Trophoblast cell (in vitro differentiated cells and primary cell): ENCODE data around the gene RARB.

Source experiments
- DNase-seq, 2 donors: peaks; one replicate each; pipeline ENCODE4 v3.0.0-alpha.2; 2016
- H2AFZ ChIP-seq: 2 replicates; pipeline ENCODE4 v1.6.1; 2013; ENCODE audit warnings: low read length, moderate library complexity, mild to moderate bottlenecking; ENCODE audit not compliant: insufficient read depth, poor library complexity
- H2AK5ac ChIP-seq: 2 replicates; pipeline ENCODE4 v1.6.1; 2013; ENCODE audit warnings: mild to moderate bottlenecking, low read length
- H2BK120ac ChIP-seq: 2 replicates; pipeline ENCODE4 v1.6.1; 2013; ENCODE audit warnings: low read length, mild to moderate bottlenecking, moderate library complexity; ENCODE audit not compliant: insufficient read depth, poor library complexity
- H2BK12ac ChIP-seq: 2 replicates; pipeline ENCODE4 v1.6.1; 2013; ENCODE audit warnings: mild to moderate bottlenecking, low read length, moderate library complexity
- H2BK5ac ChIP-seq: 2 replicates; pipeline ENCODE4 v1.6.1; 2013; ENCODE audit warnings: low read length, low read depth, moderate library complexity, mild to moderate bottlenecking; ENCODE audit not compliant: poor library complexity
- H3K14ac ChIP-seq: 2 replicates; pipeline ENCODE4 v1.6.1; 2013; ENCODE audit warnings: mild to moderate bottlenecking, low read length
- H3K18ac ChIP-seq: 2 replicates; pipeline ENCODE4 v1.6.1; 2013; ENCODE audit warnings: mild to moderate bottlenecking, low read length
- H3K23ac ChIP-seq: 2 replicates; pipeline ENCODE4 v1.6.1; 2013; ENCODE audit warnings: low read length
- H3K27ac ChIP-seq: 2 replicates; pipeline ENCODE4 v1.5.1; 2013; ENCODE audit warnings: low read depth, mild to moderate bottlenecking, inconsistent platforms, low read length, moderate library complexity
- H3K27me3 ChIP-seq: 2 replicates; pipeline ENCODE4 v1.6.1; 2013; ENCODE audit warnings: inconsistent platforms, mild to moderate bottlenecking, low read length, moderate library complexity; ENCODE audit not compliant: insufficient read depth
- H3K36me3 ChIP-seq, 2 experiments: 1 replicate in 1 of 2; 2 replicates in 1 of 2; pipeline ENCODE4 v1.6.1; 2013; ENCODE audit warnings: low read length in 2 of 2, mild to moderate bottlenecking in 2 of 2, moderate library complexity in 1 of 2; ENCODE audit not compliant: insufficient read depth in 2 of 2, control insufficient read depth in 1 of 2
- H3K4ac ChIP-seq: 2 replicates; pipeline ENCODE4 v1.6.1; 2013; ENCODE audit warnings: low read depth, mild to moderate bottlenecking, low read length, moderate library complexity
- H3K4me1 ChIP-seq, 2 experiments: 1 replicate in 1 of 2; 2 replicates in 1 of 2; pipeline ENCODE4 v1.6.1; 2013; ENCODE audit warnings: low read length in 2 of 2, mild to moderate bottlenecking in 2 of 2, moderate library complexity in 1 of 2; ENCODE audit not compliant: insufficient read depth in 2 of 2, control insufficient read depth in 1 of 2
- H3K4me2 ChIP-seq: 2 replicates; pipeline ENCODE4 v1.6.1; 2013; ENCODE audit warnings: inconsistent platforms, mild to moderate bottlenecking, low read length, moderate library complexity
- H3K4me3 ChIP-seq: 2 replicates; pipeline ENCODE4 v1.5.1; 2013; ENCODE audit warnings: mild to moderate bottlenecking, low read depth, low read length, inconsistent platforms
- H3K79me1 ChIP-seq: one replicate; pipeline ENCODE4 v1.6.1; 2013; ENCODE audit warnings: low read length
- H3K79me2 ChIP-seq: 2 replicates; pipeline ENCODE4 v1.6.1; 2013; ENCODE audit warnings: low read length, mild to moderate bottlenecking; ENCODE audit not compliant: control insufficient read depth, insufficient read depth, poor library complexity
- H3K9ac ChIP-seq: 2 replicates; pipeline ENCODE4 v1.6.1; 2013; ENCODE audit warnings: mild to moderate bottlenecking, low read length
- H3K9me3 ChIP-seq: 2 replicates; pipeline ENCODE4 v1.6.1; 2013; ENCODE audit warnings: low read depth, mild to moderate bottlenecking, control low read depth, inconsistent platforms, low read length; ENCODE audit not compliant: insufficient read depth
- H4K12ac ChIP-seq: 2 replicates; pipeline ENCODE4 v1.6.1; 2013; ENCODE audit warnings: low read depth, mild to moderate bottlenecking, low read length, moderate library complexity
- H4K8ac ChIP-seq: 2 replicates; pipeline ENCODE4 v1.6.1; 2013; ENCODE audit warnings: low read depth, mild to moderate bottlenecking, low read length, moderate library complexity
- H4K91ac ChIP-seq: one replicate; pipeline ENCODE4 v1.6.1; 2013; ENCODE audit warnings: low read depth, mild to moderate bottlenecking, low read length, moderate library complexity
- WGBS: extraction: QIAGEN DNeasy Blood & Tissue Kit; methylation state at CpG from one replicate; pipeline ENCODE4 v1.1.7; 2013; ENCODE audit warnings: missing lambda C conversion rate; ENCODE audit not compliant: insufficient read length, insufficient coverage; ENCODE audit errors: extremely low coverage; 5-methylcytosine and 5-hydroxymethylcytosine counted together

The RARB gene

GRCh38 chr3:25566358-25566920 is 138.4 kb downstream of the RARB start:
- WGBS, result no CpG with 5 or more reads among the region's 5 CpGs

GRCh38 chr3:25567388-25567787 is 139.3 kb downstream of the RARB start:
- Histone ChIP-seq H3K23ac (no peak overlapping the region), H3K4me2 (no peak overlapping the region), H3K4me1 (no peaks in the 10 kb centered on the region), H3K9me3 (no peaks in the 10 kb centered on the region), H3K4ac (no peak overlapping the region), H2AFZ (no peak overlapping the region), H2BK5ac (no peak overlapping the region), H2BK12ac (no peak overlapping the region), H3K18ac (no peak overlapping the region), H3K4me3 (no peak overlapping the region), H3K79me2 (no peaks in the 10 kb centered on the region), H4K8ac (no peak overlapping the region), H3K36me3 (peaks cover 7 to 9% of the 10 kb centered on the region in 2 experiments), H3K27ac (no peak overlapping the region), H3K9ac (no peak overlapping the region), H2AK5ac (no peak overlapping the region), H3K27me3 (no peaks in the 10 kb centered on the region), H3K14ac (no peak overlapping the region), H2BK120ac (no peak overlapping the region), H4K12ac (no peak overlapping the region), H4K91ac (no peak overlapping the region), H3K79me1 (no peaks in the 10 kb centered on the region)
- DNase-seq, result no peak
- no CpG with 5 or more reads among the region's 10 CpGs for WGBS

More at GRCh38 chr3:25566358-25566920, 138.4 kb downstream of the RARB start:
- Histone ChIP-seq H3K27ac (no peak overlapping the region), H3K4me3 (no peak overlapping the region), H4K91ac (no peak overlapping the region), H4K8ac (no peak overlapping the region), H3K18ac (no peak overlapping the region), H3K14ac (no peak overlapping the region), H3K23ac (no peak overlapping the region), H3K27me3 (no peaks in the 10 kb centered on the region), H3K9ac (no peak overlapping the region), H3K4me1 (no peaks in the 10 kb centered on the region), H2AFZ (no peak overlapping the region), H2BK12ac (no peak overlapping the region), H3K9me3 (no peaks in the 10 kb centered on the region), H3K4ac (no peak overlapping the region), H4K12ac (no peak overlapping the region), H3K79me1 (no peaks in the 10 kb centered on the region), H3K79me2 (no peaks in the 10 kb centered on the region), H2BK5ac (no peak overlapping the region), H3K36me3 (peaks cover 7 to 8% of the 10 kb centered on the region in 2 experiments), H3K4me2 (no peak overlapping the region), H2AK5ac (no peak overlapping the region), H2BK120ac (no peak overlapping the region)
- no peak for DNase-seq

- no peak for DNase-seq
- Histone ChIP-seq H2BK120ac (no peak overlapping the region), H4K91ac (no peak overlapping the region)
These were observed 139.9 kb downstream of the RARB start for GRCh38 chr3:25567806-25568524.

GRCh38 chr3:25568525-25569078 is 140.5 kb downstream of the RARB start:
- no peak overlapping the region for H3K4me3 ChIP-seq
- H3K4ac ChIP-seq, result no peak overlapping the region
- no peak overlapping the region for H3K14ac ChIP-seq
- no peak overlapping the region for H2BK12ac ChIP-seq
- H3K9me3 ChIP-seq, result no peaks in the 10 kb centered on the region
- H3K18ac ChIP-seq, result no peak overlapping the region
- H3K79me1 ChIP-seq, result no peaks in the 10 kb centered on the region
- H4K8ac ChIP-seq, result no peak overlapping the region
- no peak for DNase-seq
- H3K9ac ChIP-seq, result no peak overlapping the region
- peaks cover 0 to 9% of the 10 kb centered on the region in 2 experiments for H3K4me1 ChIP-seq
- H3K23ac ChIP-seq, result no peak overlapping the region
- H2BK120ac ChIP-seq, result no peak overlapping the region
- peaks cover 7 to 9% of the 10 kb centered on the region in 2 experiments for H3K36me3 ChIP-seq
- H3K4me2 ChIP-seq, result no peak overlapping the region
- H4K91ac ChIP-seq, result no peak overlapping the region
- H3K27ac ChIP-seq, result no peak overlapping the region
- no peak overlapping the region for H2AFZ ChIP-seq
- no CpG with 5 or more reads among the region's 10 CpGs for WGBS
- no peak overlapping the region for H4K12ac ChIP-seq
- H2BK5ac ChIP-seq, result no peak overlapping the region
- H3K27me3 ChIP-seq, result no peaks in the 10 kb centered on the region
- H2AK5ac ChIP-seq, result no peak overlapping the region
- H3K79me2 ChIP-seq, result no peaks in the 10 kb centered on the region

More at GRCh38 chr3:25567806-25568524, 139.9 kb downstream of the RARB start:
- no peak overlapping the region for H3K14ac ChIP-seq
- no peak overlapping the region for H2BK12ac ChIP-seq
- H2BK5ac ChIP-seq, result no peak overlapping the region
- H3K4me1 ChIP-seq, result peaks cover 0 to 4% of the 10 kb centered on the region in 2 experiments
- no CpG with 5 or more reads among the region's 14 CpGs for WGBS
- no peaks in the 10 kb centered on the region for H3K27me3 ChIP-seq
- H3K9ac ChIP-seq, result no peak overlapping the region
- no peaks in the 10 kb centered on the region for H3K79me1 ChIP-seq
- H3K23ac ChIP-seq, result no peak overlapping the region
- H3K4ac ChIP-seq, result no peak overlapping the region
- H4K8ac ChIP-seq, result no peak overlapping the region
- no peak overlapping the region for H3K4me3 ChIP-seq
- H3K4me2 ChIP-seq, result no peak overlapping the region
- peaks cover 7 to 9% of the 10 kb centered on the region in 2 experiments for H3K36me3 ChIP-seq
- no peak overlapping the region for H3K27ac ChIP-seq
- no peaks in the 10 kb centered on the region for H3K79me2 ChIP-seq
- no peak overlapping the region for H4K12ac ChIP-seq
- no peaks in the 10 kb centered on the region for H3K9me3 ChIP-seq
- no peak overlapping the region for H2AK5ac ChIP-seq
- no peak overlapping the region for H2AFZ ChIP-seq
- no peak overlapping the region for H3K18ac ChIP-seq
